Ramos (cell line): Measurements from ENCODE around the gene ESPNL.
"Not testable (repeated sequence)": the region's sequence is repeated elsewhere in the genome, so short reads cannot be mapped to it uniquely, and the experiment has no call there.

Experiments
- in situ Hi-C: fragments of 300-500 bp; cut with MboI; formaldehyde crosslinking; loops from one replicate; pipeline ENCODE4 v1.14.3; 2022; ENCODE audit warnings: low sequenced_read_pairs; ENCODE audit not compliant: unreplicated experiment

ESPNL gene

DNA sequence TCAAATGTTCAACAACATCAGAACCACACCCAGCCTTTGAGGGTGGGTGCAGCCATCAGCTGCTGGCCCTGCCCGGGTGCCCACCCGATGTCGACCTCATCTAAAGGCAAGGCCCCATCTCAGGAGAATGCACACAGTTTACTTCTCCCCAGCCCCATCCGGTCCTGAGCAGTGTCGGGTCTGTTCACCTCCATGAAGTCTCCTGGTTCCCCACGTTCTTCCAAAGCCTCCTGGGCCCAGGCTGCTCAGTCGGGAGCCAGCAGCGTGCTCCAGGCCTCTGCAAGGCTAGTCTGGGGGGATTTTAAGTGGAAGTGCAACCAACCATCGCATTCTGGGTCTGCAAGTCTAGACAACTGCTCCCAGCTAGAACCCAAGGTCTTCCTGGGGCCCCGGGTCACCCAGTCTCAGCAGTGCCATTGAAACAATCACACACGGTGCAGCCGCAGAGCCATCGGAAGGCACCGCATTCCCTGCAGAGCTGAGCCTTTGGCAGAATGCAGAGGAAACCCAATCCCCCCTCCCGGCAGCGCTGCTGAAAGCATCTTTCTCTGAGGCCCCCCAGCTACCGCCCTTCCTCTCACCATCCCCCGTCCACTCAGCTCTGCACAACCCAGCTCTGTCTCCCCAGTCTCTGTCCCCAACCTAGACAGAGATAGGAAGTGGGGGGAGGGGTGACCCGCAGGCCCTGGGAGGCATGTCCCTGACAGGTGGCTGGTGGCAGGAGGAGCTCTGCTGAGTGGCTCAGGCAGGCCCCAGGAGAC is 8.5 kb downstream of the ESPNL start:
- in situ Hi-C loops: no loop called here

DNA sequence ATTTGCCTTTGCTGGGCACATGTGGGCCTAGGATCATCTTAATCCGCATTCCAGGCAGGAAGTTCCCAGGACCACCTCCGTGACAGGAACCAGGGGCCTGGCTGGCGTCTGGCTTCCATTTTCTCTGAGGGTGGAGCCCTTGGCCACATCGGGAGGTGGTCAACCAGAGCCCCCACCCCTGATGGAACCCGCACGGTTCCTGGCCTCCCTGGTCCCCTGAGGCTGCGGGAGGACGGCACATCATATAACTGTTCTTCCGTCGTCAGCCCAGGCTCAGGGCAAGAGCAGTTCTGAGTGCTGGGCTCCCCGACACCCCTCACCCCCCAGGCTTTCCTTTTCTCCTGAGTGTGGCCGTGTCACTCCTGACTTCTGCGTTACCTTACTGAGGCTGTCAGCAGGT is 13.5 kb downstream of the ESPNL start:
- in situ Hi-C loops: no loop called here

DNA sequence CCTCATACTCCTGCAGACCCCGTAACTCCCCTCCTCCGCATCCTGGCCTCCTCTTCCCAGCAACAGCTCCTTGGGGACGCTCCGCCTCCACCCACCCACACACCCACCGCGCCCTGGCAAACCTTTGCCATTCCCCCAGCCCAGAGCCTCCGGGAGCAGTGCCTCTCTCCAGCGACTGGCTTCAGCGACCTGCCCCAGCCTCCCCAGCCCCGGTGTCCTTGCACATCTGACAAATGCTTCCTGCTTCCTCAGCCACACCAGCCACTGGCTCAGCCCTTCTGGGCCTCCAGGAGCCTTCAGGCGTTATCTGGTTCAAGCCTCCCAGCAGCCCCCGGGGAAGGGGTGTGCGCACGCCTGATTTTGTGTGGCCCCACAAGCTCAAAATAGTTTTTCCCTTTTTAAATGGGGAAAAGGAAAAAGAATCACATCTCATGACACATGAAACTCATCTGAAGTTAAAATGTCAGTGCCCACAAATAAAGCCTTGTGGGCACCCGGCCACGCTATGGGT is 14.2 kb downstream of the ESPNL start:
- in situ Hi-C loops: no loop called here

DNA sequence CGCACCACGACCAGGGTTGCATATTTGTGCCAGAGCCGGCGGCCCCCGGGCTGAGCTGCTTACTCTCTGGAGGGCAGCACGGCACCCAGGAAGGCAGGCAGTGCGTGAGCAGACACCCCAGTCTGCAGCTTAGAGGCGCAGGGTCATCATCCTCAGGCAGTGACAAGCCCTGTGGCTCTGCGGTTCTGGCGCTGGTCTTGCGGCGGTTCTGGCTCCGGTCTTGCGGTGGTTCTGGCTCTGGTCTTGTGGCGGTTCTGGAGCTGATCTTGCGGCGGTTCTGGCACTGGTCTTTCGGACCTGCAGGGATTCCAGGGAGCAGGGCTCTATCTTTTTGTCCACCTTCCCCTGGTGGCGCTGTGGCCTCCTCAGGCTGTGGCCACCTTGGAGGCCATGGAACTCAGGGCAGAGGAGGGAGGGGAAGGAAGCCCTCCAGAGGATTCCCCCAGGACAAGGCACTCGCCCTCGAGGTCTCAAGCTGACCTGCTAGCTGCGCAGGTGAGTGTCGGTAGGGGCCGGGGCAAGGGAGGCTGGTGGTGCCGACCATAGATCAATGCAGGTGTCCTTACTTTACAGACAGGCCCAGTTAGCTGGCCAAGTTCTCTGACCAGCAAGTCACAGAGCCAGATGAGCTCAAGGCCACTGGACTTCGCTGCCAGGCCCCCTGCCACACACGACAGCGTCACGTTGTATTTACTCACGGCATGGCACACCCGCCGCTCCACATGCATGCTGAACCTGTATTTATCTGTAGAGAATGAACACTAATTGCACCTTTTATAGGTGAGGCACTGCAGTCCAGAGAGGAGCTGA is 14.9 kb downstream of the ESPNL start:
- in situ Hi-C loops: no loop called here

GRCh38 chr2:238115709-238116108 is 15.6 kb downstream of the ESPNL start:
- in situ Hi-C loops: not testable (repeated sequence)

- in situ Hi-C loops: no loop called here
Measured at GRCh38 chr2:238116298-238117198, 16.4 kb downstream of the ESPNL start.

DNA sequence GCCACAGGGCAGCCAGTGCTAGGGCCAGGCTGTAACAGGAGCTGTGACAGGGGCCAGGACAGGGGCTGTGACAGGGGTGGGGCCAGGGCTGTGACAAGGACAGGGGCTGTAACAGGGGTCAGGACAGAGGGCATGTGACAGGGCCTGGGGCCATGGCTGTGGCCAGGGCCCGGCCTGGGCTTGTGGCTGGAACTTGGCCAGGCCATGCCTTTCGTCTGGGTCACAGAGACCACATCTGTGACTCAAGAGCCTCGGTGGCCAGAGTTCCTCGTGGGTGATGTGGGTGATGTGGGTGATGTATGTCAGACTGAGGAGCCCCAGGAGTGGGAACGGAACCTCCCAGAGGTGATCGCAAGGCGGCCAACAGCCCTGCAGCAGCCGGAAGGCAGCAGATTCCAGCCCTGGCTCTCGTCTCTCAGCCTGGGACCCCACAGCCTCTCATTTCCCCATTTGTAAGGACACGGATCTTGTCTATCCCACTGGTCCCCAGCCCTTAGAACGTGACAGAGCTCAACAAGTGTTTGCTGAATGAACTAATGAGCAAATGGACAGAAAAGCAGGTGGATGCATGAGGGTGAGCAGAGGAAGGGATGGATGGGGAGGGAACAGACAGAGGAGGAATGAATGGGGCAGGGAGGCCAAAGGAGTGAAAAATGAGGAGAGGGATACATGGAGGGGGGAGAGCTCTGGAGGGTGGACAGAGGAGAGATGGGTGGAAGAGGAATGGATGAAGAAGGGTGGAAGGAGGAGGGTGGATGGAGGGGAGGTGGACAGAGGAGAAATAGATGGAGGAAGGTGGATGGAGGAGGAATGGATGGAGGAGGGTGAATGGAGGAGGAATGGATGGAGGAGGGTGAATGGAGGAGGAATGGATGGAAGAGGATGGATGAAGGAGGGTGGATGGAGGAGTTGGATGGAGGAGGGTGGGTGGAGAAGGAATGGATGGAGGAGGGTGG is 17.3 kb downstream of the ESPNL start:
- in situ Hi-C loops: no loop called here

- in situ Hi-C loops: no loop called here
Measured at GRCh38 chr2:238119756-238120462, 19.8 kb downstream of the ESPNL start.

GRCh38 chr2:238120463-238121298 is 20.5 kb downstream of the ESPNL start:
- in situ Hi-C loops: no loop called here

DNA sequence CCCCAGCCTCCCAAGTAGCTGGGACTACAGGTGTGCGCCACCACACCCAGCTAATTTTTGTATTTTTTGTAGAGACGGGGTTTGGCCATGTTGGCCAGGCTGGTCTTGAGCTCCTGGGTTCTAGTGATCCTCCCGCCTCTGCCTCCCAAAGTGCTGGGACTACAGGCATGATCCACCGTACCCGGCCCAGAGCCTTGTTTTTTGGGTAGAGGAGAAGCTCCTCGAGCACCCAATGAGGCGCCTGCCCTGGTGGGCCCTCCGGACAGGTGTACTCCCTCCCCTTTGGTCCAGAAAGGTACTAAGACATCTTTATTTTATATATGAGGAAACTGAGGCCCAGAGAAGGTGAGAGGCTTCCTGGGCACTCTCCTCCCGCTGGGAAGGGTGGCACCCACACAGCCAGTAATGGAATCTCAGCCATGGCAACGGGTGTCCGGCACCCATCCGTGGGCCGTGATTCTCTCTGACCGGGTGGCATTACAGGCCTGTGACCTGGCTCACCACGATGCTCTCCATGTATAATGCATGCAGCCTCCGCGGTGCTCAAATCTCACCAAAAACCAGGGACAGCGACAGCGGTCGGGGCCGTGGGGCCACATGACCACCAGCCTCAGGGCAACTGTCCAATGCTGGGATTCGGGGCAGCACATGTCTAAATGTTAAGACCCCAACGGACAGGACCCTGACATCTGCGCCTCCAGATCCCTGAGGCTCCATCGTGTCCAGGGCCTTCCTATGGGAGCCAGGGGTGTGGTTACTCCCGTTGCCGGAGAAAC is 21.6 kb downstream of the ESPNL start:
- in situ Hi-C loops: no loop called here

GRCh38 chr2:238122287-238123217 is 22.4 kb downstream of the ESPNL start:
- in situ Hi-C loops: no loop called here

GRCh38 chr2:238123218-238123971 is 23.3 kb downstream of the ESPNL start:
- in situ Hi-C loops: no loop called here

DNA sequence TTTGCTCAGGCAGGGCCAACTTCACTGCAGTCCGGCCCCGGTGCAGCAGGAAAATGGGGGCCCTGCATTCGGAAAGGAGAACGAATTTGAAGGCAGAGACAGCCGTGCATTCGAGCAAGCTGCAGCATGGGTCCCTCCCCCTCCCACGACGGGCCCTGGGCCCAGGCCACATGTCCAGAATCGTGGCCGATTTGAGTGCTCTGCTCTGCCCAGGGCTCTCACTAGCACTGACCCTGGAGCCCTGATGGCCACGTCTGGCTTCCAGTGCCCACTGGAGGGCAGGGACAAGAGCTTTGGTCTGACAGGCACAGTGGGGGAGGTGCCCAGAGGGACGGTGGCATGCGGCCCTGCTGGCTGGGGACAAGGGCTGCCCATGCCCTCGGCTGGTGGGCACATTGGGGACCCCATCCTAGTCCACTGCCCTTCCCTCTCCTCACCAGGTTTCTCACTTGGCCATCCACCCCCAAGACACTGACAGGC is 23.9 kb downstream of the ESPNL start:
- in situ Hi-C loops: no loop called here

DNA sequence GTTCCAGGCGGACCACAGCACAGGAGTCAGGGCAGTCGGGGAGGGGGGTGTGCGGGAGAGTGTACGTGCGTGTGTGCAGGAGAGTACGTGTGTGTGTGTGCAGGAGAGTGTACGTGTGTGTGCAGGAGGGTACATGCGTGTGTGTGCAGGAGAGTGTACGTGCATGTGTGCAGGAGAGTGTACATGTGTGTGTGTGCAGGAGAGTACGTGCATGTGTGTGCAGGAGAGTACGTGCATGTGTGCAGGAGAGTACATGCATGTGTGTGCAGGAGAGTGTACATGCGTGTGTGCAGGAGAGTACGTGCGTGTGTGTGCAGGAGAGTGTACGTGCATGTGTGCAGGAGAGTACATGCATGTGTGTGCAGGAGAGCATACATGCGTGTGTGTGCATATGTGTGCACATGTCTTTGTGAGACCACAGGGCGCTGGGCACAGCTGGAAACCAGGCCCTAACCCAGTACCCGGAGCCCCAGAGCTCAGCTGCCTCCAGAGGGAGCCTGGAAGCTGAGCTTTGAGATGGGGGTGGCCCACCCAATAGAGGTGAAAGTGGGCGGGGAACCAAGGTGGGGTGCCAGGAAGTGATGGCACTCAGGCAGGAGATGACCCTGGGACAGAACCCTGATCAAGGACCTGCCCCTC is 24.5 kb downstream of the ESPNL start:
- in situ Hi-C loops: no loop called here
